ENCODE data around the gene BZW2. TPM values are rescaled to one million over a fixed set of nuclear protein-coding genes. Genes with fewer than 3 reads are reported as not detected.

Gene BZW2
- total and polyA plus RNA-seq, 2 of the 13 experiments (the other 11 are each of a cell fraction or from before 2014, with no cell fraction given): 21.8 to 95.2 TPM

- TF ChIP-seq KDM5A (IDR thresholded peaks at IDR 0.05; ENCODE audit: borderline replicate concordance, low read length) (peak; percentile 28; the same call in 1 of the 2 replicates), STAT6 (CRISPR knock-in tag; IDR thresholded peaks at IDR 0.05; ENCODE audit: borderline replicate concordance) (0 out of 2 replicates have a peak, but pooled peaks have one; percentile 2), HCFC1 (IDR thresholded peaks at IDR 0.05; ENCODE audit: low read depth, low read length) (no peak), ZNF775 (CRISPR knock-in tag; IDR thresholded peaks at IDR 0.05; ENCODE audit: borderline replicate concordance) (no peak), ZNF589 (CRISPR knock-in tag; conservative IDR thresholded peaks at IDR 0.05) (0 out of 2 replicates have a peak, but pooled peaks have one; percentile 58), ZNF777 (CRISPR knock-in tag; IDR thresholded peaks at IDR 0.05) (peak; percentile 60; the same call in 1 of the 2 replicates), ZNF256 (CRISPR knock-in tag; conservative IDR thresholded peaks at IDR 0.05) (no peak), ZNF44 (CRISPR knock-in tag; IDR thresholded peaks at IDR 0.05) (no peak), ZFY (CRISPR knock-in tag; IDR thresholded peaks at IDR 0.05) (peak; percentile 69), ZNF639 (CRISPR knock-in tag; conservative IDR thresholded peaks at IDR 0.05) (peak; percentile 70; the same call in 1 of the 2 replicates), ZSCAN9 (CRISPR knock-in tag; IDR thresholded peaks at IDR 0.05; ENCODE audit: borderline replicate concordance) (no peak; the same call in 1 of the 2 replicates), HHEX (CRISPR knock-in tag; IDR thresholded peaks at IDR 0.05) (no peak), ZNF703 (CRISPR knock-in tag; IDR thresholded peaks at IDR 0.05; ENCODE audit: borderline replicate concordance) (no peak; the same call in 1 of the 2 replicates), LBX2 (CRISPR knock-in tag; IDR thresholded peaks at IDR 0.05; ENCODE audit: borderline replicate concordance) (no peak), ESRRA (CRISPR knock-in tag; IDR thresholded peaks at IDR 0.05; ENCODE audit: low read depth) (no peak), SKI (IDR thresholded peaks at IDR 0.05; ENCODE audit: partially characterized antibody) (peak; percentile 43), ZNF607 (CRISPR knock-in tag; IDR thresholded peaks at IDR 0.05; ENCODE audit: borderline replicate concordance) (peak; percentile 36; the same call in 1 of the 2 replicates), ARID2 (CRISPR knock-in tag; IDR thresholded peaks at IDR 0.05; ENCODE audit: borderline replicate concordance) (no peak), WIZ (CRISPR knock-in tag; IDR thresholded peaks at IDR 0.05) (no peak), KMT2B (CRISPR knock-in tag; IDR thresholded peaks at IDR 0.05) (peak; percentile 83), NFE2L2 (IDR thresholded peaks at IDR 0.05; ENCODE audit: low read length) (no peak), ZNF253 (CRISPR knock-in tag; IDR thresholded peaks at IDR 0.05; ENCODE audit: borderline replicate concordance) (peak; percentile 77; the same call in 1 of the 2 replicates), EP300 (IDR thresholded peaks at IDR 0.05; ENCODE audit: low read depth in 2 of 2, low read length in 2 of 2) (no peak), EP300 (CRISPR knock-in tag; IDR thresholded peaks at IDR 0.05; ENCODE audit: borderline replicate concordance) (no peak), RFX5 (IDR thresholded peaks at IDR 0.05; ENCODE audit: low read depth, low read length) (no peak), ZNF547 (CRISPR knock-in tag; IDR thresholded peaks at IDR 0.05) (no peak), RAD51 (IDR thresholded peaks at IDR 0.05; ENCODE audit: borderline replicate concordance) (no peak)
Observed at GRCh38 chr7:16645593-16646471, at the start of gene BZW2, which contains the start of gene ANKMY2 (continued).
